K562 (cell line): ENCODE data around the gene IL12RB1. TPM values are rescaled to one million over a fixed set of nuclear protein-coding genes. Genes with fewer than 3 reads are reported as not detected.

Experiments used
- ATAC-seq: fragments of 200-7000 bp; cut with Tn5 transposase; 3 replicates; pipeline ENCODE4 v1.9.1; 2020; ENCODE audit warnings: moderate library complexity
- BruUV-seq: library from RNA; stranded (reverse); fragments of 400-500 nt; replicated peaks from 2 replicates; lab custom pipeline; 2021; lab: Mats Ljungman, UMichigan
- CTCF ChIA-PET: fragments of 300-600 bp; formaldehyde crosslinking; extraction: SDS; loops from one replicate; lab custom pipeline; 2021; ENCODE audit warnings: low intra/inter-chr PET ratio; lab: Yijun Ruan, JAX
- POLR2A ChIA-PET: fragments of 300-600, 350-650 bp; sonication (Branson Sonifier 250); formaldehyde crosslinking; extraction: SDS; loops from one replicate; lab custom pipeline; 2021; ENCODE audit warnings: antibody characterized with exemption, inconsistent platforms; lab: Yijun Ruan, JAX
- DNase-seq, 4 experiments: peaks; one replicate each; pipeline versions ENCODE4 v3.0.0 to v3.0.0-alpha.2; 2011 to 2018; ENCODE audit warnings: low spot score in 3 of 4, mixed read lengths in 3 of 4; ENCODE audit errors: extremely low read depth in 1 of 4
- FAIRE-seq: peaks from 2 replicates; lab custom pipeline; 2011; peaks lifted over from hg19 to GRCh38; lab: Jason Lieb, UNC
- H2AFZ ChIP-seq: 2 replicates; pipeline ENCODE4 v1.6.0; 2011; ENCODE audit warnings: low read depth, low read length, control low read depth, inconsistent platforms
- H3K27ac ChIP-seq: fragments of 200-600 bp; 3 replicates; pipeline ENCODE4 v1.8.0; 2011; ENCODE audit warnings: low read depth, mild to moderate bottlenecking, control low read depth, inconsistent platforms, low read length, moderate library complexity, mixed read lengths; ENCODE audit errors: extremely low read depth
- H3K27me3 ChIP-seq, 2 experiments: fragments of 300-600 bp in 1 of 2; 2 replicates in 1 of 2; 3 replicates in 1 of 2; pipeline versions ENCODE4 v1.6.0 to v1.8.0; 2011; ENCODE audit warnings: inconsistent platforms in 2 of 2, low read length in 2 of 2, mild to moderate bottlenecking in 1 of 2, mixed read lengths in 1 of 2, moderate library complexity in 1 of 2; ENCODE audit not compliant: control insufficient read depth in 2 of 2, insufficient read depth in 2 of 2
- H3K36me3 ChIP-seq: fragments of 300-600 bp; 3 replicates; pipeline ENCODE4 v1.8.0; 2011; ENCODE audit warnings: mild to moderate bottlenecking, low read length, inconsistent platforms; ENCODE audit not compliant: control insufficient read depth, insufficient read depth
- H3K4me1 ChIP-seq, 2 experiments: fragments of 200-600 bp in 1 of 2; replicated peaks in 1 of 2; 2 replicates in 1 of 2; 3 replicates in 1 of 2; pipeline versions ENCODE4 v1.5.1 to v1.8.0; 2011; ENCODE audit warnings: inconsistent platforms in 2 of 2, low read length in 2 of 2, mild to moderate bottlenecking in 1 of 2, mixed read lengths in 1 of 2, moderate library complexity in 1 of 2; ENCODE audit not compliant: control insufficient read depth in 2 of 2, insufficient read depth in 2 of 2
- H3K4me2 ChIP-seq: 2 replicates; pipeline ENCODE4 v1.6.1; 2011; ENCODE audit warnings: low read length, control low read depth, inconsistent platforms, mixed read lengths; ENCODE audit not compliant: insufficient read depth
- H3K4me3 ChIP-seq: fragments of 200-600 bp; sonication (generic), shearing (Covaris generic); 2 replicates; pipeline ENCODE4 v1.5.1; 2016; ENCODE audit warnings: control low read depth, inconsistent platforms
- H3K79me2 ChIP-seq: fragments of 200-600 bp; 3 replicates; pipeline ENCODE4 v1.8.0; 2011; ENCODE audit warnings: low read length, inconsistent platforms; ENCODE audit not compliant: control insufficient read depth, insufficient read depth
- H3K9ac ChIP-seq, 2 experiments: 2 replicates each; pipeline versions ENCODE4 v1.6.0 to v1.6.1; 2011; ENCODE audit warnings: low read depth in 2 of 2, low read length in 2 of 2, control low read depth in 1 of 2, inconsistent platforms in 1 of 2, mild to moderate bottlenecking in 1 of 2, mixed read lengths in 1 of 2; ENCODE audit not compliant: insufficient read depth in 1 of 2
- H3K9me1 ChIP-seq: one replicate; pipeline ENCODE4 v1.6.0; 2011; ENCODE audit warnings: inconsistent platforms, mild to moderate bottlenecking, low read length, moderate library complexity; ENCODE audit not compliant: control insufficient read depth, insufficient read depth
- H3K9me3 ChIP-seq: replicated peaks from 2 replicates; pipeline ENCODE4 v1.5.1; 2011; ENCODE audit warnings: low read depth, low read length, inconsistent platforms; ENCODE audit not compliant: control insufficient read depth, insufficient read depth
- H4K20me1 ChIP-seq: replicated peaks from 2 replicates; pipeline ENCODE4 v1.6.1; 2011; ENCODE audit warnings: low read length, inconsistent platforms, mixed read lengths; ENCODE audit not compliant: control insufficient read depth, insufficient read depth
- ADNP ChIP-seq: fragments of 200-800 bp; sonication (Bioruptor generic); IDR thresholded peaks from 2 replicates; pipeline ENCODE4 v1.6.1; 2016; ENCODE audit warnings: missing genetic modification characterization, missing compliant biosample characterization
- BCOR ChIP-seq: fragments of 450-650 bp; IDR thresholded peaks from 2 replicates; pipeline ENCODE4 v1.6.1; 2016
- CBX1 ChIP-seq: sonication (generic); IDR thresholded peaks from 2 replicates; pipeline ENCODE4 v1.6.1; 2016; ENCODE audit warnings: antibody characterized with exemption, low read depth, mild to moderate bottlenecking
- CHD4 ChIP-seq: fragments of 200-600 bp; sonication (generic); IDR thresholded peaks from 3 replicates; pipeline ENCODE4 v1.6.1; 2012; ENCODE audit warnings: low read depth, mild to moderate bottlenecking, mixed read lengths, low read length, inconsistent platforms; ENCODE audit not compliant: insufficient read depth, insufficient replicate concordance, poor library complexity, severe bottlenecking
- IRF9 ChIP-seq: fragments of 450-650 bp; IDR thresholded peaks from 2 replicates; pipeline ENCODE4 v1.6.1; 2016; ENCODE audit warnings: missing biosample characterization, missing genetic modification characterization
- KLF1 ChIP-seq: fragments of 450-650 bp; IDR thresholded peaks from 2 replicates; pipeline ENCODE4 v1.6.1; 2016; ENCODE audit warnings: missing genetic modification characterization, missing compliant biosample characterization
- PTBP1 ChIP-seq: fragments of 200-400 bp; formaldehyde crosslinking; IDR thresholded peaks from 2 replicates; pipeline ENCODE4 v1.6.1; 2017; ENCODE audit warnings: low read depth, low read length
- RBM25 ChIP-seq: fragments of 200-400 bp; formaldehyde crosslinking; IDR thresholded peaks from 2 replicates; pipeline ENCODE4 v1.6.1; 2018; ENCODE audit warnings: low read length, low read depth, moderate library complexity; ENCODE audit not compliant: severe bottlenecking
- TFAP4 ChIP-seq: sonication (generic); formaldehyde crosslinking; IDR thresholded peaks from 2 replicates; pipeline ENCODE4 v1.8.0; 2022; ENCODE audit warnings: missing genetic modification reagents, mild to moderate bottlenecking, moderate library complexity, borderline replicate concordance
- ZFP36 ChIP-seq: fragments of 150-350 bp; IDR thresholded peaks from 2 replicates; pipeline ENCODE4 v1.6.1; 2018; ENCODE audit warnings: low read length, low read depth; ENCODE audit not compliant: partially characterized antibody
- ZKSCAN8 ChIP-seq: fragments of 200-800 bp; sonication (Bioruptor generic); IDR thresholded peaks from 2 replicates; pipeline ENCODE4 v1.6.1; 2016; ENCODE audit warnings: missing genetic modification characterization, missing compliant biosample characterization
- ZNF12 ChIP-seq: sonication (generic); formaldehyde crosslinking; IDR thresholded peaks from 2 replicates; pipeline ENCODE4 v1.4.0; 2020; ENCODE audit warnings: mild to moderate bottlenecking, missing genetic modification reagents
- ZNF699 ChIP-seq: fragments of 250-450 bp; sonication (Bioruptor Pico); IDR thresholded peaks from 2 replicates; pipeline ENCODE4 v1.8.0; 2021; ENCODE audit warnings: mild to moderate bottlenecking, moderate library complexity; ENCODE audit not compliant: insufficient replicate concordance
- ZNF830 ChIP-seq: fragments of 250-450 bp; sonication (Bioruptor Pico); IDR thresholded peaks from 2 replicates; pipeline ENCODE4 v1.5.0; 2021; ENCODE audit warnings: mild to moderate bottlenecking
- WGBS: fragments of 100-300 bp; shearing (Covaris generic); methylation state at CpG from one replicate; pipeline ENCODE4 v1.1.6; 2016; ENCODE audit warnings: low coverage, mixed read lengths; ENCODE audit not compliant: insufficient coverage; ENCODE audit errors: missing lambda C conversion rate; 5-methylcytosine and 5-hydroxymethylcytosine counted together
- in situ Hi-C: fragments of 300-500 bp; cut with MboI; formaldehyde crosslinking; loops from 4 replicates; pipeline ENCODE4 v1.15.0; 2018; ENCODE audit warnings: inconsistent platforms, mixed read lengths
- intact Hi-C: fragments of 100-400 bp; cut with micrococcal nuclease; formaldehyde crosslinking; loops from 2 replicates; pipeline ENCODE4 v1.14.2; 2022
- polyA plus RNA-seq, 8 experiments: library from polyadenylated mRNA; depleted of rRNA in 4 of 8; stranded (reverse) in 5 of 8; unstranded in 3 of 8; fragments of >200 nt; fragmentation: Nextera tagmentation in 2 of 8; fragmentation: Illumina TruSeq in 1 of 8; extraction: Ambion mirVana in 2 of 8; extraction: Trizol in 1 of 8; gene quantifications; 2 replicates each; pipeline versions ENCODE4 v1.2.1 to v1.2.3, GENCODE V29; 2011 to 2014; ENCODE audit warnings: inconsistent platforms in 1 of 8, missing spikeins in 1 of 8
- total RNA-seq, 7 experiments: library from RNA; depleted of rRNA in 6 of 7; stranded (reverse); fragments of >200 nt in 6 of 7; fragmentation: Illumina TruSeq in 2 of 7; extraction: Trizol in 2 of 7; gene quantifications; 2 replicates each; pipeline versions ENCODE4 v1.2.1 to v1.2.3, GENCODE V29; 2011 to 2021; ENCODE audit warnings: low replicate concordance in 1 of 7
- TF ChIP-seq, protein P1 (sequence below), 2 experiments: fragments of 450-650 bp in 1 of 2; IDR thresholded peaks; 2 replicates each; pipeline ENCODE4 v1.6.1; 2011 to 2017; ENCODE audit warnings: low read depth in 2 of 2, antibody characterized with exemption in 1 of 2, borderline replicate concordance in 1 of 2, low read length in 1 of 2, mild to moderate bottlenecking in 1 of 2, mixed read lengths in 1 of 2; ENCODE audit not compliant: control insufficient read depth in 1 of 2

Gene IL12RB1
- total and polyA plus RNA-seq, 9 of the 15 experiments (the other 6 are each of a cell fraction or from before 2014, with no cell fraction given): 0.04 to 0.07 (median 0.06) TPM; not detected in 5

GRCh38 chr19:18130523-18131242 lies 43.9 kb upstream of the IL12RB1 start:
- POLR2A ChIA-PET: no interaction called here
- BruUV-seq: no TSS peak
- CTCF ChIA-PET: no interaction called here
- FAIRE-seq (no peak), ATAC-seq (no peak), DNase-seq (no peak)
- H3K79me2 ChIP-seq: no peaks in the 10 kb centered on the region
- peaks cover 43% of the 10 kb centered on the region; the same call in 2 of the 3 replicates for H3K36me3 ChIP-seq
- H2AFZ ChIP-seq: no peak overlapping the region
- intact Hi-C loops: no loop called here
- H3K9me3 ChIP-seq: no peaks in the 10 kb centered on the region
- no peak overlapping the region for H3K4me3 ChIP-seq
- peak overlapping the region in 1 of 2 experiments; percentile 83; a peak in 2 of 4 replicates for H3K9ac ChIP-seq
- H3K9me1 ChIP-seq: no peaks in the 10 kb centered on the region
- in situ Hi-C loops: no loop called here
- 0 out of 2 replicates have a peak, but pooled peaks cover 4% of the 10 kb centered on the region for H4K20me1 ChIP-seq
- 92% methylated on average over 21 of the region's 21 CpGs for WGBS
- peaks cover 0 to 7% of the 10 kb centered on the region in 2 experiments; a peak in 2 of 5 replicates for H3K4me1 ChIP-seq
- no peak overlapping the region for H3K27ac ChIP-seq
- H3K27me3 ChIP-seq: no peaks in the 10 kb centered on the region
- no peak overlapping the region for H3K4me2 ChIP-seq
- no peak for TF ChIP-seq ZNF699 (CRISPR knock-in tag)
- peak; percentile 54; the same call in 1 of the 2 replicates for TF ChIP-seq ADNP (tag)
- no peak for TF ChIP-seq KLF1 (tag)
- TF ChIP-seq TFAP4 (CRISPR knock-in tag): 0 out of 2 replicates have a peak, but pooled peaks have one; percentile 9
- TF ChIP-seq CBX1: 0 out of 2 replicates have a peak, but pooled peaks have one; percentile 31
- TF ChIP-seq PTBP1: 0 out of 2 replicates have a peak, but pooled peaks have one; percentile 33
- peak; percentile 77 for TF ChIP-seq BCOR
- peak; percentile 56 for TF ChIP-seq RBM25
- TF ChIP-seq, protein P1, sequence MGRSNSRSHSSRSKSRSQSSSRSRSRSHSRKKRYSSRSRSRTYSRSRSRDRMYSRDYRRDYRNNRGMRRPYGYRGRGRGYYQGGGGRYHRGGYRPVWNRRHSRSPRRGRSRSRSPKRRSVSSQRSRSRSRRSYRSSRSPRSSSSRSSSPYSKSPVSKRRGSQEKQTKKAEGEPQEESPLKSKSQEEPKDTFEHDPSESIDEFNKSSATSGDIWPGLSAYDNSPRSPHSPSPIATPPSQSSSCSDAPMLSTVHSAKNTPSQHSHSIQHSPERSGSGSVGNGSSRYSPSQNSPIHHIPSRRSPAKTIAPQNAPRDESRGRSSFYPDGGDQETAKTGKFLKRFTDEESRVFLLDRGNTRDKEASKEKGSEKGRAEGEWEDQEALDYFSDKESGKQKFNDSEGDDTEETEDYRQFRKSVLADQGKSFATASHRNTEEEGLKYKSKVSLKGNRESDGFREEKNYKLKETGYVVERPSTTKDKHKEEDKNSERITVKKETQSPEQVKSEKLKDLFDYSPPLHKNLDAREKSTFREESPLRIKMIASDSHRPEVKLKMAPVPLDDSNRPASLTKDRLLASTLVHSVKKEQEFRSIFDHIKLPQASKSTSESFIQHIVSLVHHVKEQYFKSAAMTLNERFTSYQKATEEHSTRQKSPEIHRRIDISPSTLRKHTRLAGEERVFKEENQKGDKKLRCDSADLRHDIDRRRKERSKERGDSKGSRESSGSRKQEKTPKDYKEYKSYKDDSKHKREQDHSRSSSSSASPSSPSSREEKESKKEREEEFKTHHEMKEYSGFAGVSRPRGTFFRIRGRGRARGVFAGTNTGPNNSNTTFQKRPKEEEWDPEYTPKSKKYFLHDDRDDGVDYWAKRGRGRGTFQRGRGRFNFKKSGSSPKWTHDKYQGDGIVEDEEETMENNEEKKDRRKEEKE (IDR thresholded peaks at IDR 0.05; ENCODE audit: borderline replicate concordance in 1 of 2, control insufficient read depth in 1 of 2, low read depth in 2 of 2, low read length in 1 of 2): no peak
- peak; percentile 42 for TF ChIP-seq ZFP36
- no peak for TF ChIP-seq IRF9
- peak; percentile 70 for TF ChIP-seq CHD4
- TF ChIP-seq ZNF12 (CRISPR knock-in tag): no peak
- TF ChIP-seq ZNF830 (CRISPR knock-in tag): no peak
- peak; percentile 95 for TF ChIP-seq ZKSCAN8 (CRISPR knock-in tag)
